Esophagus squamous epithelium (tissue), 5 donors: Measurements from ENCODE around the gene TMEM81. TPM values are rescaled to one million over a fixed set of nuclear protein-coding genes. Genes with fewer than 3 reads are reported as not detected.

Experiments
- DNase-seq: peaks from one replicate; lab custom pipeline; 2025; lab: John Stamatoyannopoulos, UW
- H3K27ac ChIP-seq, 4 donors: fragments of 200-600 bp; sonication (generic); one replicate each; pipeline ENCODE4 v1.5.1; 2016 to 2019; ENCODE audit warnings: mild to moderate bottlenecking in 1 of 4
- H3K27me3 ChIP-seq, 4 donors: fragments of 200-600 bp; sonication (generic); 1 replicate in 3 of 4; 2 replicates in 1 of 4; pipeline versions ENCODE4 v1.5.1 to v1.6.0; 2017 to 2021; ENCODE audit warnings: antibody characterized with exemption in 1 of 4
- H3K36me3 ChIP-seq, 3 donors: fragments of 200-600 bp; sonication (generic); one replicate each; pipeline ENCODE4 v1.5.1; 2016 to 2019
- H3K4me1 ChIP-seq, 3 donors: fragments of 200-600 bp; sonication (generic); one replicate each; pipeline ENCODE4 v1.5.1; 2017 to 2019
- H3K4me3 ChIP-seq, 4 donors: fragments of 200-600 bp; sonication (generic); 1 replicate in 3 of 4; 2 replicates in 1 of 4; pipeline ENCODE4 v1.5.1; 2016 to 2019; ENCODE audit warnings: mild to moderate bottlenecking in 2 of 4, moderate library complexity in 1 of 4
- H3K9me3 ChIP-seq, 3 donors: fragments of 200-600 bp; sonication (generic); one replicate each; pipeline ENCODE4 v1.5.1; 2016 to 2019
- POLR2A ChIP-seq, 4 donors: fragments of 450-650 bp; IDR thresholded peaks; one replicate each; pipeline ENCODE4 v1.6.1; 2017; ENCODE audit warnings: antibody characterized with exemption in 4 of 4, mild to moderate bottlenecking in 4 of 4, moderate library complexity in 3 of 4
- WGBS, 2 donors: methylation state at CpG; one replicate each; pipeline ENCODE4 v1.1.5; 2018; 5-methylcytosine and 5-hydroxymethylcytosine counted together
- intact Hi-C: fragments of 100-400 bp; cut with DNase I; formaldehyde crosslinking; loops from one replicate; pipeline ENCODE4 v1.15.0; 2022
- total RNA-seq, 4 donors: library from RNA; depleted of rRNA; stranded (reverse); fragments of >200 nt; gene quantifications; one replicate each; pipeline ENCODE4 v1.1.0, GENCODE V29; 2016
- TF ChIP-seq, protein P1 (sequence below), 6 experiments: fragments of 450-650 bp in 4 of 6; fragments of 200-600 bp in 2 of 6; sonication (generic) in 2 of 6; IDR thresholded peaks; one replicate each; pipeline ENCODE4 v1.5.1; 2016 to 2019; ENCODE audit warnings: antibody characterized with exemption in 6 of 6, mild to moderate bottlenecking in 4 of 6, moderate library complexity in 4 of 6
- donor health status: DM: yes; HTN: yes; CAD: no.

Gene TMEM81
- total RNA-seq, 4 donors from 2014 or later: 1.4 to 2.2 (median 1.8) TPM

DNA sequence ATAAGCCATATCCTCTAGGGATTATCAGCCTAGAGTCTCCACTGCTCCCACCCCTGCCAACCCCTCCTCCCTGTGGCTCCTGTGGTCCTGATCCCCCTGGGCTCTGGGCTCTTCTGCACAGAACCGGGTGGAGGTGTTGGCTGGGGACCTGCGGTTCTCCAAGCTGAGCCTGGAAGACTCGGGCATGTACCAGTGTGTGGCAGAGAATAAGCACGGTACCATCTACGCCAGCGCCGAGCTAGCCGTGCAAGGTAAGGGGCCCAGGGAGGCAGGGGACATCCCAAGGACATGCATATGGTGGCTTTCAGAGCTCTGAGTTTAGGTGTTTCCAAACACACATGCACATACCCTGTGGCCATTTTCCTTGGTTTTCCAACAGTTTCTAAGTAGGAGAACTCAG, 21.9 kb downstream of the TMEM81 start:
- TF ChIP-seq, protein P1, sequence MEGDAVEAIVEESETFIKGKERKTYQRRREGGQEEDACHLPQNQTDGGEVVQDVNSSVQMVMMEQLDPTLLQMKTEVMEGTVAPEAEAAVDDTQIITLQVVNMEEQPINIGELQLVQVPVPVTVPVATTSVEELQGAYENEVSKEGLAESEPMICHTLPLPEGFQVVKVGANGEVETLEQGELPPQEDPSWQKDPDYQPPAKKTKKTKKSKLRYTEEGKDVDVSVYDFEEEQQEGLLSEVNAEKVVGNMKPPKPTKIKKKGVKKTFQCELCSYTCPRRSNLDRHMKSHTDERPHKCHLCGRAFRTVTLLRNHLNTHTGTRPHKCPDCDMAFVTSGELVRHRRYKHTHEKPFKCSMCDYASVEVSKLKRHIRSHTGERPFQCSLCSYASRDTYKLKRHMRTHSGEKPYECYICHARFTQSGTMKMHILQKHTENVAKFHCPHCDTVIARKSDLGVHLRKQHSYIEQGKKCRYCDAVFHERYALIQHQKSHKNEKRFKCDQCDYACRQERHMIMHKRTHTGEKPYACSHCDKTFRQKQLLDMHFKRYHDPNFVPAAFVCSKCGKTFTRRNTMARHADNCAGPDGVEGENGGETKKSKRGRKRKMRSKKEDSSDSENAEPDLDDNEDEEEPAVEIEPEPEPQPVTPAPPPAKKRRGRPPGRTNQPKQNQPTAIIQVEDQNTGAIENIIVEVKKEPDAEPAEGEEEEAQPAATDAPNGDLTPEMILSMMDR (IDR thresholded peaks at IDR 0.05): no peak
- no peak for TF ChIP-seq POLR2A (IDR thresholded peaks at IDR 0.05)
- no peak for DNase-seq
- peaks cover 0 to 7% (median 4%) of the 10 kb centered on the region in 3 donors for H3K4me1 ChIP-seq
- no peak overlapping the region for H3K27ac ChIP-seq
- H3K36me3 ChIP-seq: no peaks in the 10 kb centered on the region
- intact Hi-C loops: loop anchor here (5.0 kb wide), 1 partner anchor 70 kb away; no protein-coding TSS in a partner anchor
- H3K27me3 ChIP-seq: peaks cover 0 to 15% (median 0%) of the 10 kb centered on the region in 4 donors
- no peak overlapping the region for H3K4me3 ChIP-seq
- WGBS, 2 donors: 94% methylated on average over 5 of the region's 8 CpGs; no CpG with 5 or more reads in 1 of the 2 donors
- no peaks in the 10 kb centered on the region for H3K9me3 ChIP-seq

DNA sequence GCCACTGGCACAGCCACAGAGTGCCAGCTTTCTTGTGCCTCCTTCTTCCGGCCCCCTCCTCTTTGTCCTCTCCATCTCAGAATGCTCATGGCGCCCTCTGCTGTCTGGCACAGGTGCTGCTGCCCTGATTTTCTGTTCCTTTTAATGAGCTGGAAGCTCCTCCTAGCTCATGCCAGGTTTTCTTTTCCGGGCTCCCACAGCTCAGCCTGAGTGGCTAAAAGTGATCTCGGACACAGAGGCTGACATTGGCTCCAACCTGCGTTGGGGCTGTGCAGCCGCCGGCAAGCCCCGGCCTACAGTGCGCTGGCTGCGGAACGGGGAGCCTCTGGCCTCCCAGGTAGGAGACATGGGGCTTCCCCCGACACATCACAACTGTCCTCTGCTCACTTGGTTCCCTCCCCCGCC, 22.6 kb downstream of the TMEM81 start:
- DNase-seq: no peak
- no peaks in the 10 kb centered on the region for H3K36me3 ChIP-seq
- no peaks in the 10 kb centered on the region for H3K9me3 ChIP-seq
- no peak overlapping the region for H3K27ac ChIP-seq
- H3K27me3 ChIP-seq: peaks cover 0 to 22% (median 0%) of the 10 kb centered on the region in 4 donors
- H3K4me1 ChIP-seq: peaks cover 0 to 7% (median 4%) of the 10 kb centered on the region in 3 donors
- TF ChIP-seq, protein P1 (IDR thresholded peaks at IDR 0.05): peak; percentile 56 to 86 (median 78)
- no peak for TF ChIP-seq POLR2A (IDR thresholded peaks at IDR 0.05)
- intact Hi-C loops: loop anchor here (5.0 kb wide), 1 partner anchor 69 kb away; no protein-coding TSS in a partner anchor
- no peak overlapping the region for H3K4me3 ChIP-seq
- 0 to 5% methylated on average over 3 to 4 of the region's 13 CpGs for WGBS, 2 donors

DNA sequence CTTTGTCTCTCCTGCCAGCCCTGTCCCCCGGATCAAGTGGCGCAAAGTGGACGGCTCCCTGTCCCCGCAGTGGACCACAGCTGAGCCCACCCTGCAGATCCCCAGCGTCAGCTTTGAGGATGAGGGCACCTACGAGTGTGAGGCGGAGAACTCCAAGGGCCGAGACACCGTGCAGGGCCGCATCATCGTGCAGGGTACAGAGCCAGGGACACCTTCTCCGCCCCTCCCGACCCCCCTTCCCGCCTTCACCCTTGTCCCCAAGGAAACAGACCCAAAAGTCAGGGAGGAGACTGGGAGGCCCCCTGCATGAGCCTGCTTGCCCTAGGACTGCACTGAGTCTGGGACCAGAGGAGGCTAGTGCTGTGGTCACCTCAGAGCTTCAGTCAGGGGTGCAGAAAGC, 23.0 kb downstream of the TMEM81 start:
- intact Hi-C loops: loop anchor here (5.0 kb wide), 1 partner anchor 69 kb away; no protein-coding TSS in a partner anchor
- TF ChIP-seq, protein P1 (IDR thresholded peaks at IDR 0.05): no peak
- no peak for TF ChIP-seq POLR2A (IDR thresholded peaks at IDR 0.05)
- no peak for DNase-seq
- Histone ChIP-seq H3K4me3 (no peak overlapping the region), H3K27me3 (peaks cover 0 to 24% (median 0%) of the 10 kb centered on the region in 4 donors), H3K4me1 (peaks cover 0 to 7% (median 4%) of the 10 kb centered on the region in 3 donors), H3K27ac (no peak overlapping the region), H3K9me3 (no peaks in the 10 kb centered on the region), H3K36me3 (no peaks in the 10 kb centered on the region)
- 78% methylated on average over 10 of the region's 14 CpGs; no CpG with 5 or more reads in 1 of the 2 donors for WGBS, 2 donors

DNA sequence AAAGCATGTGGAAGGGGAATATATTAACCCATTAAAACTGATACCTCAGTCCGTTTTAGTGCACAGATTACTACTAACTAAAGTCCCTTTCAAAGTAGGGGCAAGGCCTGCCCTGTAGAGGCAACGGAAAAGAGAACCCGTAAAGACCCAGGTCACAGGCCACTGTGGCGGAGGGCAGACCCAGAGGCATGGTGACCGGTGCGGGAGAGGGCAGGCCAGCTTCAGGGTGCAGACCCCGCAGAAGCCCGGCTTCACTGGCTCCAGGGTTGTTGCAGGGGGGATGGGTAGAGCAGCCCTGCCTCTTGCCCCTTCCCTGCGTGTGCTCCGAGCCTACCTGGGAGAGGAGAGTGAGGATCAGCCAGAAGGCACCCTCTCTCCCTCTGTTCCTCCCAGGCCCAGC, 23.5 kb downstream of the TMEM81 start:
- H3K4me3 ChIP-seq: no peak overlapping the region
- 82 to 90% methylated on average over 8 to 10 of the region's 10 CpGs for WGBS, 2 donors
- peaks cover 0 to 29% (median 0%) of the 10 kb centered on the region in 4 donors for H3K27me3 ChIP-seq
- no peaks in the 10 kb centered on the region for H3K36me3 ChIP-seq
- H3K4me1 ChIP-seq: peaks cover 0 to 7% (median 4%) of the 10 kb centered on the region in 3 donors
- TF ChIP-seq, protein P1 (IDR thresholded peaks at IDR 0.05): no peak
- no peak for TF ChIP-seq POLR2A (IDR thresholded peaks at IDR 0.05)
- no peaks in the 10 kb centered on the region for H3K9me3 ChIP-seq
- DNase-seq: no peak
- no peak overlapping the region for H3K27ac ChIP-seq
- intact Hi-C loops: loop anchor here (5.0 kb wide), 1 partner anchor 68 kb away; no protein-coding TSS in a partner anchor

DNA sequence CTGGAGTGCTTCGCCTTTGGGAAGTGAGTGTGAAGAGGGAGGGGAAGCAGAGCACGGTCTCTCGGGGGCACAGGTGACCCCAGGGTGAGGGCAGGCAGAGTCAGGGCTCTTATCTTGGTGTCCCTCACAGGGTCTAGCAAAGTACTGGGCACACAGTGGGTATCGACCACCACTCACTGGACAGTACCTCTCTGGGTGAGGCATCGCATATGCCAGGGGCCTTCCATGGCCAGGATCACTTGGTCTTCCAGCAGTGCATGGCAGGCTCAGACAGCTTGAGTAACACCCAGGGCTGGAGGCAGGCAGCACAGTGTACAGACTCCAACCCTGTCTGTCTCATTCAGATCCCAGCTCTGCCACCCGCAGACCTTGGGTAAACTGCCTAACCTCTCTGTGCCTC, 24.6 kb downstream of the TMEM81 start:
- Histone ChIP-seq H3K4me3 (no peak overlapping the region), H3K9me3 (no peaks in the 10 kb centered on the region), H3K27me3 (peaks cover 0 to 39% (median 0%) of the 10 kb centered on the region in 4 donors), H3K36me3 (no peaks in the 10 kb centered on the region), H3K4me1 (peaks cover 0 to 7% (median 4%) of the 10 kb centered on the region in 3 donors), H3K27ac (no peak overlapping the region)
- DNase-seq: no peak
- intact Hi-C loops: loop anchor here (5.0 kb wide), 1 partner anchor 67 kb away; no protein-coding TSS in a partner anchor
- TF ChIP-seq POLR2A (IDR thresholded peaks at IDR 0.05): no peak
- TF ChIP-seq, protein P1 (IDR thresholded peaks at IDR 0.05): no peak
- whole genome bisulfite sequencing, 2 donors: 85 to 100% methylated on average over 2 to 4 of the region's 6 CpGs
